ENCODE data around the gene CLBA1.

- TF ChIP-seq CTCF (IDR thresholded peaks at IDR 0.05; ENCODE audit: insufficient read depth, low read length), result no peak
- TF ChIP-seq SPI1 (IDR thresholded peaks at IDR 0.05; ENCODE audit: borderline replicate concordance, low read depth), result no peak
- TF ChIP-seq POLR2AphosphoS5 (IDR thresholded peaks at IDR 0.05; ENCODE audit: low read depth), result no peak
- TF ChIP-seq GABPA (IDR thresholded peaks at IDR 0.05; ENCODE audit: low read depth), result no peak
These were observed 12.5 kb upstream of the CLBA1 start for GRCh38 chr14:104973135-104973384.

Measured in HL-60 (cell line).